ENCODE data around the gene PAX7. TPM values are rescaled to one million over a fixed set of nuclear protein-coding genes. Genes with fewer than 3 reads are reported as not detected.
"Not testable (repeated sequence)": the region's sequence is repeated elsewhere in the genome, so short reads cannot be mapped to it uniquely, and the experiment has no call there.

The PAX7 gene
- total and polyA plus RNA-seq, 8 donors, result not detected

DNA sequence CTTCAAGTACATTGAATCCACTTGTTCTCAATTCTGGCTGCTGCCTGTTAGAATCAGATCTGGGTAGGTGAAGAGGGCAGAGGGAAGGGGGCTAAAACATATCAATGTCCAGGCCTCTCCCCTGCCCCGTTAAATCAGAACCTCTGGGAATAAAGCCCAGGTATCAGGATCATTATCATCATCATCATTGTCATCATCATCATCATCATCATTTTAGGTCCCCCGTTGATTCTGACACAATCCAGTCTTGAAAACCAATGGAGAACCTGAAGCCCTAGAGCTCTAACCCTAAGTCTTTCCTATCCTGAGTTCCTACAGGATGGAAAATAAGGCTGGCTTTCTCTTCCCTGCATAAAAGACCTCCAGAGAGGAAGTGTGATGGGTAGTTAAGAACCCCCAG lies 135.7 kb downstream of the PAX7 start:
- Histone ChIP-seq H3K27ac (no peak overlapping the region), H3K4me3 (no peak overlapping the region), H3K27me3 (peaks cover 0 to 96% (median 11%) of the 10 kb centered on the region in 3 donors), H3K9me3 (peaks cover 0 to 4% (median 0%) of the 10 kb centered on the region in 4 donors), H3K4me1 (no peaks in the 10 kb centered on the region), H3K36me3 (no peaks in the 10 kb centered on the region)
- no peak for DNase-seq
- intact Hi-C loops (cut with DNase I; ENCODE audit: low total_unique reads), result no loop called here
- WGBS, 5 donors, result 84 to 93% (median 85%) methylated on average over 2 of the region's 2 CpGs
- TF ChIP-seq POLR2A (IDR thresholded peaks at IDR 0.05) (no peak), EP300 (IDR thresholded peaks at IDR 0.05) (no peak), POLR2AphosphoS5 (IDR thresholded peaks at IDR 0.05) (no peak)
- TF ChIP-seq, protein P1, sequence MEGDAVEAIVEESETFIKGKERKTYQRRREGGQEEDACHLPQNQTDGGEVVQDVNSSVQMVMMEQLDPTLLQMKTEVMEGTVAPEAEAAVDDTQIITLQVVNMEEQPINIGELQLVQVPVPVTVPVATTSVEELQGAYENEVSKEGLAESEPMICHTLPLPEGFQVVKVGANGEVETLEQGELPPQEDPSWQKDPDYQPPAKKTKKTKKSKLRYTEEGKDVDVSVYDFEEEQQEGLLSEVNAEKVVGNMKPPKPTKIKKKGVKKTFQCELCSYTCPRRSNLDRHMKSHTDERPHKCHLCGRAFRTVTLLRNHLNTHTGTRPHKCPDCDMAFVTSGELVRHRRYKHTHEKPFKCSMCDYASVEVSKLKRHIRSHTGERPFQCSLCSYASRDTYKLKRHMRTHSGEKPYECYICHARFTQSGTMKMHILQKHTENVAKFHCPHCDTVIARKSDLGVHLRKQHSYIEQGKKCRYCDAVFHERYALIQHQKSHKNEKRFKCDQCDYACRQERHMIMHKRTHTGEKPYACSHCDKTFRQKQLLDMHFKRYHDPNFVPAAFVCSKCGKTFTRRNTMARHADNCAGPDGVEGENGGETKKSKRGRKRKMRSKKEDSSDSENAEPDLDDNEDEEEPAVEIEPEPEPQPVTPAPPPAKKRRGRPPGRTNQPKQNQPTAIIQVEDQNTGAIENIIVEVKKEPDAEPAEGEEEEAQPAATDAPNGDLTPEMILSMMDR (IDR thresholded peaks at IDR 0.05), result no peak

DNA sequence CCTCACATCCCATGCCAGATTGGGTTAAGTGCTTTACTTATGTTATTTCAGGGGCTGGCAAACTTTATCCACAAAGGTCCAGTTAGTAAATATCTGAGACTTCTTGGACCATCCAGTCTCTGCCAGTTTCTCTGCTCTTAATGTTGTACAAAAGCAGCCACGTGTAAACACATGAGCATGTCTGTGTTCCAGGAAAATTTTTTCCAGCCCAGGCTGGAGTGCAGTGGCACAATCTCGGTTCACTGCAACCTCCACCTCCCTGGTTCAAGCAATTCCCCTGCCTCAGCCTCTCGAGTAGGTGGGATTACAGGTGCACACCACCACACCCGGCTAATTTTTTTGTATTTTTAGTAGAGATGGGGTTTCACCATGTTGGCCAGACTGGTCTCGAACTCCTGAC lies 136.9 kb downstream of the PAX7 start:
- H3K27me3 ChIP-seq, result peaks cover 0 to 97% (median 11%) of the 10 kb centered on the region in 3 donors
- intact Hi-C loops (cut with DNase I; ENCODE audit: low total_unique reads); H3K9me3 ChIP-seq; H3K4me3 ChIP-seq; H3K4me1 ChIP-seq; DNase-seq; H3K27ac ChIP-seq; H3K36me3 ChIP-seq: not testable (repeated sequence)
- whole genome bisulfite sequencing, 5 donors, result 49 to 69% (median 61%) methylated on average over 5 of the region's 5 CpGs

DNA sequence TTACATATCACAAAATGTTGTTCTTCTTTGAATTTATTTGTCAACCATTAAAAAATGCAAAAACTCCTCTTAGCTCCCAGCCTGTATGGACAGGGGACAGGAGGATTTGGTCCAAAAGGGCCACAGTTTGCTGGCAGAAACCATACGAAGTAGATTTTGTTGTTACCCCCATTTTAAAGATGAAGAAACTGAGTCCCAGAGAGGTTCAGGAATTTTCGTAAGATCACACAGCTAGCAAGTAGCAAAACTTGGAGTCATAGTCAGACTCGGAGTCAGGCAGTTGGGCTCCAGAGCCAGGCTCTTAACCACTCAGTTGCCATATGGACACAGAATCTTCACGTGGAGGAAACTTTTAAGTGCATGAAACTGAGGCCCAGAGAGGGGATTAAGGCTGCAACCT lies 137.4 kb downstream of the PAX7 start:
- Histone ChIP-seq H3K27ac (no peak overlapping the region), H3K27me3 (peaks cover 0 to 97% (median 11%) of the 10 kb centered on the region in 3 donors), H3K4me1 (no peaks in the 10 kb centered on the region), H3K4me3 (no peak overlapping the region), H3K36me3 (no peaks in the 10 kb centered on the region), H3K9me3 (peaks cover 0 to 4% (median 0%) of the 10 kb centered on the region in 4 donors)
- TF ChIP-seq POLR2AphosphoS5 (IDR thresholded peaks at IDR 0.05), result no peak
- no peak for TF ChIP-seq EP300 (IDR thresholded peaks at IDR 0.05)
- TF ChIP-seq, protein P1 (IDR thresholded peaks at IDR 0.05), result no peak
- TF ChIP-seq POLR2A (IDR thresholded peaks at IDR 0.05), result no peak
- whole genome bisulfite sequencing, 5 donors, result 68 to 74% (median 72%) methylated on average over 4 of the region's 4 CpGs
- no peak for DNase-seq
- intact Hi-C loops (cut with DNase I; ENCODE audit: low total_unique reads), result no loop called here

DNA sequence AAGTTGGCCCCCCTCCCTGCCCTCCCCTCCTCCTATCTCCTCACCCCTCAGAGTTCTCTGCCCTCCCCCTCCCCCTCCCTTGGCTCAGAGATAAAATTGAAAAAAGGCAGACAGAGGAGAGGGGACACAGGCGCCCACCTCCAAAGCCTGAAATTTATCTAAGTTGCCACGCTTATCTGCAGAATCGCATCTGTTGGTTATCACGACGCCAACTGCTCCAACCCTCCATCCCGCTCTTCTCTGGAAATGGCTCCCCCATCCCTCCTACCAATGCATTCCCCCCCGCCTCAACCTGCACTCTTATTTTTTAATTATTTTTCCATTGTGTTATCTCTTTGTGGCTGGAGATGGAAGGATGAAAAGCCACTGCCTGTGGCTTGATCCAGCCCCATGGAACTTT lies 138.5 kb downstream of the PAX7 start:
- no peak for DNase-seq
- 42 to 53% (median 46%) methylated on average over 7 of the region's 7 CpGs for WGBS, 5 donors
- no peak overlapping the region for H3K27ac ChIP-seq
- no peak overlapping the region for H3K4me3 ChIP-seq
- H3K36me3 ChIP-seq, result no peaks in the 10 kb centered on the region
- peaks cover 0 to 4% (median 0%) of the 10 kb centered on the region in 4 donors for H3K9me3 ChIP-seq
- H3K27me3 ChIP-seq, result peaks cover 0 to 97% (median 7%) of the 10 kb centered on the region in 3 donors
- TF ChIP-seq POLR2AphosphoS5 (IDR thresholded peaks at IDR 0.05) (no peak), EP300 (IDR thresholded peaks at IDR 0.05) (no peak), POLR2A (IDR thresholded peaks at IDR 0.05) (no peak)
- TF ChIP-seq, protein P1 (IDR thresholded peaks at IDR 0.05), result no peak
- intact Hi-C loops (cut with DNase I; ENCODE audit: low total_unique reads), result no loop called here
- H3K4me1 ChIP-seq, result no peaks in the 10 kb centered on the region

DNA sequence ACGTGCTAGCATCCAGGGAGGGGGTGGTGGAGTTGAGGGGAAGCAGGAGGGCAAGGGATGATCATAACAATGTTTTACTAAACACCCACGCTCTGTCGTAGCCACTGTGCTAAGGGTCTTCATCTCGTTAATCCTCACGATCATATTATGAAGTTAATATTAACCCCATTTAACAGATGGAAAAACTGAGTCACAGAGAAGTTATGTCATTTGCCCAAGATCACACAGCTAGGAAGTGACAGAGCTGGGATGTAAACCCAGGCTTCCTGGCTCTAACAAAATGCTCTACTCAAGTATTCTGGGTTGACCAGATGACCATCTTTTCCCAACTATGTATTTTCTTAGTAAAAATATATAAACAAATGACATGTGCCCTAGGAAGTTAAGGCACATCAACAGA lies 140.2 kb downstream of the PAX7 start:
- intact Hi-C loops (cut with DNase I; ENCODE audit: low total_unique reads), result no loop called here
- H3K27me3 ChIP-seq, result peaks cover 6 to 97% (median 15%) of the 10 kb centered on the region in 3 donors
- no peaks in the 10 kb centered on the region for H3K4me1 ChIP-seq

More for the DNA sequence above, 140.2 kb downstream of the PAX7 start:
- no peak overlapping the region for H3K4me3 ChIP-seq
- TF ChIP-seq EP300 (IDR thresholded peaks at IDR 0.05) (no peak), POLR2AphosphoS5 (IDR thresholded peaks at IDR 0.05) (no peak), POLR2A (IDR thresholded peaks at IDR 0.05) (no peak)
- TF ChIP-seq, protein P1 (IDR thresholded peaks at IDR 0.05), result no peak
- peaks cover 0 to 4% (median 0%) of the 10 kb centered on the region in 4 donors for H3K9me3 ChIP-seq
- H3K27ac ChIP-seq, result no peak overlapping the region
- H3K36me3 ChIP-seq, result no peaks in the 10 kb centered on the region
- no peak for DNase-seq
- 63 to 79% (median 68%) methylated on average over 5 of the region's 5 CpGs for WGBS, 5 donors
